HG03060 (cell line): ENCODE measurements around the gene GALNT17.

Experiments used
- ATAC-seq: cut with Tn5 transposase; IDR thresholded peaks from one replicate; pipeline ENCODE4 v1.9.1; 2021; ENCODE audit warnings: low read depth, moderate number of reproducible peaks; ENCODE audit not compliant: unreplicated experiment

Gene GALNT17

DNA sequence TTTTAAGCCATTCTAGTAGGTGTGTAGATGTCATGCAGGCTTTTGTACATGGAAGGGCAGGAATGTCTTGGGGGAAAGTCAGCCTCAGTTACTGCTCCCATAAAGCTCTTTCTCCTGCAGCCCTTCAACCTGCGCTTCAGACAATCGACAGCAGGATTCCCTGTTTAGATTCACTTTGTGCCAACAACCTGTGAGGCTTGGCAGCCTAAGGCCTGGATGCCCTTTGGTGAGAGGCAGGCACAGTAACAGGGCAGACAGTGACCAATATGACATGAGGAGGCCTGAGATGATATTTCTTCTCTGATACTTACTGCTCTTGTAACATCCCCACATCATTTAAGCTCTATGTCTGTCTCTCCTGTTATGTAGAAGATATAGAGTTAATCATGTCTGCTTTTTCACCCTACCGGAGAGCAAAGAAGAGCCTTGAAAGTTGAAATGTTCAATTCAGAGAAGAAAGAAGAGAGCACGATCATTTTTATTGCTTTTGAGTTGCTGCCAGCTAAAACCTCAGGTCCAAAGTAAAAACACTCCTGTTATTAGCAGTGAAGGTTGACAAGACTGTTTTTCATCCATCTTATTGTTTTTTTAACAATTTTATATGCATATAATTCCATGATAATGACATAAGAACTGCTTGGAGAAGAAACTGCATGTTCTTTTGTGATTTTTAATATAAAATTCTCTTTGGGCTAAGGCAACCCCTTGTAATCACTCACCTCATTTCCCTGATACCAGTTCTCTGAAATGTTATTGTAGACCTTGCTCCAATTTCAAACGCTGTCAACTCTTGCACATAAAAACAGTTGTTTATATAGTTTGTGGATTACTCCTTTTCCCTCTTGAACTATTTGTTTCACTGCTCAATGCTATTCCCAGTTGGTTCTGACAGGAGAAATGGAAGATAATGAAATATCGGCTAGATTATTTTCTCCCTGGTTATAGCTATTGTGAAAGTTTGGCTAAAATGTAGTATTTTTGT lies 140.9 kb downstream of the GALNT17 start:
- no peak for ATAC-seq

DNA sequence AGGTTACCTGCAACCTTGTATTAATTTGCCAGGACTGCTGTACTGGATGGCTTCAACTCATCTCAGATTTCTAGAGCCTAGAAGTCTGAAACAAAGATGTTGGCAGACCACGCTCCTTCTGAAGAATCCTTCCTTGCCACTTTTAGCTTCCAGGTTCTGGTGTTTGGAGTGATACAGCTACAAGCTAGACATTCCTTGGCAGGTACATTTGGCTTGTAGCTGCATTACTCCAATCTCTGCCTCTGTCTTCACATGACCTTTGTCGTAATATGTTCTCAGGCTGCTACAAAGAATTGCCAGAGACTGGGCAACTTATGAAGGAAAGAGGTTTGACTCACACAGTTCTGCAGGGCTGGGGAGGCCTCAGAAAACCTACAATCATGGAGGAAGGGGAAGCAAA lies 146.3 kb downstream of the GALNT17 start:
- ATAC-seq = no peak

DNA sequence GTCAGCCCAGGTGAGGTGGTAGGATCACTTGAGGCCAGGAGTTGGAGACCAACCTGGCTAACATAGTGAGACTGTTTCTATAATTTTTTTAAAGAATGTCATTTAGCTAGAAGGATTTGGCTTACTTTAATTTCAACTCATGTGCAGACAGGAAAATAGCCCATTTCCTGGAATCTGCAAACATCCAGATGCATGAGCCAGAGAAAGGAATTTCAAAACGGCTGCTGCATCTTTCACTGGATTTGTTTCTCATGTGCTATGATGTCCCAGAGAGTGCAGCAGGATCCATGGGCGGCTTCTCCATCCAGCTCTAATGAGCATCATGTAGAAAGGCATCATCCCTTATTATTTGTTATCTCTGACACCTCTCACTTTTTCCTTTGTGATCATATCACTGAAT lies 149.3 kb downstream of the GALNT17 start:
- no peak for ATAC-seq

DNA sequence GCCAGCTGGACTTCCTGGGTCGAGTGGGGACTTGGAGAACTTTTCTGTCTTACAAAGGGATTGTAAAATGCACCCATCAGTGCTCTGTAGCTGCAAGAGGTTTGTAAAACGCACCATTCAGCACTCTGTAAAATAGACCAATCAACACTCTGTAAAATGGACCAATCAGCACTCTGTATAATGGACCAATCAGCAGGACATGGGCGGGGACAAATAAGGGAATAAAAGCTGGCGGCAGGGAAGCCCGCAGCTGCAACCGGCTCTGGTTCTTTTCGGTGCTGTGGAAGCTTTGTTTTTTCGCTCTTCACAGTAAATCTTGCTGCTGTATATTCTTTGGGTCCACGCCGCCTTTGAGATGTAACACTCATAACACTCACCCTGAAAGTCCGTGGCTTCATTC lies 151.9 kb downstream of the GALNT17 start:
- no peak for ATAC-seq

DNA sequence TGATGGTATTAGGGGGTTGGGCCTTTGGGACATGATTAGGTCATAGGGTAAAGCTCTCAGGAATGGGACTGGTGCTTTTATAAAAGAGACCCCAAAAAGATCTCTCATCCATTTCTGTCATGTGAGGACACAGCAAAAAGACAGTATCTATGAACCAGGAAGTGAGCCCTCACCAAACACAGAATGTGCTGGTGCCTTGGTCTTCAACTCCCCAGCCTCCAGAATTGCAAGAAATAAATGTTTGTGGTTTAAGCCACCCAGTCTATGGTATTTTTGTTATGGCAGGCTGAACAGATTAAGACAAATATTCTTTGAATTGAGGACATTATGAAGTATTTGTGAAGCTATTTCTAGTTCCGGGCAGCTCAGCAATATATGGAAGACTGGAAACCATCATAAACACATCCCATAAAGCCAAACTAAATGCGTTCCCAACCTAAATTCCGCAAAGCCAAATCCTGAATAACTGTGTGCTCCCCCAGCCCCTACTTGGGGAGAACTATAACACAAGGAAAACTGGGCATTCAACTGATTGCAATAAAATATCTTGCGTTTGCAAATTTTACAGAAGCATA lies 153.7 kb downstream of the GALNT17 start:
- ATAC-seq = no peak

DNA sequence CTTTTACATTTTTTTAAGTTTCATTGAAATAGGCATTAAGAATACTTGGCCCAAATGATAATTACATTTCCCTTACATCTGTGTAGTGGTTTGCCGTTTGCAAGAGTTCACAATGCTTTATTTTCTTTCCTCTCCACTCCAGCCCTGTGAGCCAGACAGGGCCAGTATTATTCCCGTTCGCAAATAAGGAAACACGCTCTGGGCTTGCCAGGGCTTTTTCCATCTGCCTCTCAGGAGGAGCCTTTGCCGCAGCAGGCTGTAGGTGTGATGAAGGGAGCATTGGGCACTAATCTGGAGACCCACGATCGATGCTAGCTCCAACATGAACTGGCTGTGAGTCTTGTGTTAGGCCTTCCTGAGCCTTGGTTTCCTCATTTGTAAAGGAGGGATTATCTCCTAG lies 154.4 kb downstream of the GALNT17 start:
- no peak for ATAC-seq

DNA sequence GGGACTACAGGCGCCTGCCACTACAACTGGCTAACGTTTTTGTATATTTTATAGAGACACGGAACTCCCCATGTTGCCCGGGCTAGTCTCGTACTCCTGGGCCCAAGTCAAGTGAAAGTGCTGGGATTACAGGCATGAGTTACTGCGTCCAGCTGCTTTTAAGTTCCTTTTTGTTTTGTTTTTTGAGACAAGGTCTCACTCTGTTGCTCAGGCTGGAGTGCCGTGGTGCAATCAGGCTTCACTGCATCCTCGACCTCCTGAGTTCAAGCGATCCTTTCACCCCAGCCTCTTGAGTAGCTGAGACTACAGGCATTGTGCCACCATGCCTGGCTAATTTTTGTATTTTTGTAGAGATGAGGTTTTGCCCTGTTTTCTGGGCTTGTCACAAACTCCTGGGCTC lies 155.0 kb downstream of the GALNT17 start:
- no peak for ATAC-seq

DNA sequence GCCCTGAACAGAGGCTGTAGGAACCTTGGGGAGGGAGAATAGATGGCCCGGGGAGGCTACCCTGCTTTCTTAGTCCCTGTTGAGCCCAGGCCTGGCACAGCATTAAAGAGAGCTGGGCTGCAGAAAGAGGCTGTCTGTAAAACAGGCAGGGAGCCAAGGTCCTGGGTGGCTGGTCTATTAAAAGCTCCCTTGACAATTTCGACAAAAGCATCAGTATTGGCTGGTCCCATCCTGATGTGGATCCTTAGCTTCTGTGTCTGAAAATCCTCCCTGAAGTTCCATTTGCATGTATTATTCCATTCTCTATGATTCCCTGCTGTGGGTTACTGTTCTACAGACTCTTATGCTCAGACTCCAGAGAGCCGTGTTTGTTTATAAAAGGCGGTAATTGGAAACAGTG lies 158.5 kb downstream of the GALNT17 start:
- ATAC-seq = no peak

DNA sequence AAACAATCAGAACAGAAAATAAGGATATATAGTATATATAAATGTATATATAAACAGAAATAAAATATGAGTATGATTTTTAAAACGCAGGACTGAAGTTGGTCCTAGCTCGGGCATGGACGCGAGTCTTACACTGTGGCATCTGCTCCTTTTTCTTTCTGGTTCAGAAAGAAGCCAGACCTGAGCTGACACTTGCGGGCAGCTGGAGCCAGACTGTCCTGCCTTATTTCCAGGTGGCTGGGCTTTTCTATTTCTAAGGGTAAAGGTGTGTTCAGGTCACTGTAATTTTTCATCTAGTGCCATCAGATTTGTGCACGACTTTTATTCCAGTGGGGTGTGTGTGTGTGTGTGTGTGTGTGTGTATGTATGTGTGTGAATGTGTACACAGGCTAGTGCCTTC lies 166.4 kb downstream of the GALNT17 start:
- no peak for ATAC-seq

DNA sequence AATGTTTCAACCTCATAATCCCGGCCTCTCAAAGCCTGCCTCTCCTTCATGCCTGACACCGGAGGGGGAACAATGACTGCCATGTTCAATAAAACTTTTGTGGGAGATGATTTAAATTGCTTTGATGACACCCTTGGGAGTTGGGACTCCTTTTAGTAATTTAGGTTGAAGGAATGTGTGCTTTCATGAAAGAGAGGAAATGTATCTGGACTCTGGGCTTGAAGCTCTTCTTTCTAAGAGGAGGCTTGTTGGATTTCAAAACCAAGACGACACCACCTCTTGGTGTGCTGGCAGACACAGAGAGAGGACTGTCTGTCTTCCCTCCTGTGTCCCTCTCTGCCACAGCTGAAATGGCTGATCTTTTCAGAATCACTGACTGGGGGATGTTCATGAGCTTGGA lies 168.1 kb downstream of the GALNT17 start:
- ATAC-seq = no peak

DNA sequence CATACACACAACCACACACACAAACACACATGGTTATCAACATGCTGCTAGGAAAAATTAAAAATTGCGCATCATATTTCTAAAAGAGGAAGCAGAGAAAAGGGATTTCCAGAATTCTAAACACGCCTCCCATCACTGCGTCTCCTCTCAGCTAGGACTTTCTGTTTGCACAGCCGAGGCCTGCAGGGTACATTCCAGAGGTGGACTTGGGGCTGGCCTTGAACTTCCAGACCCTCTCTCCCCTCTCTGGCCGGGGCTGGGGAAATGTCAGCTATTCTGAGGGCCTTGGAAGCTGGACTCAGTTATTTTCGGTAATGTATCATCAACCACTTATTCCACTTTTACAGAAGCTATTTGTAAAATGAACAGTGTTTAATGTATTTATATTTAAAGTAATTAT lies 168.7 kb downstream of the GALNT17 start:
- no peak for ATAC-seq

DNA sequence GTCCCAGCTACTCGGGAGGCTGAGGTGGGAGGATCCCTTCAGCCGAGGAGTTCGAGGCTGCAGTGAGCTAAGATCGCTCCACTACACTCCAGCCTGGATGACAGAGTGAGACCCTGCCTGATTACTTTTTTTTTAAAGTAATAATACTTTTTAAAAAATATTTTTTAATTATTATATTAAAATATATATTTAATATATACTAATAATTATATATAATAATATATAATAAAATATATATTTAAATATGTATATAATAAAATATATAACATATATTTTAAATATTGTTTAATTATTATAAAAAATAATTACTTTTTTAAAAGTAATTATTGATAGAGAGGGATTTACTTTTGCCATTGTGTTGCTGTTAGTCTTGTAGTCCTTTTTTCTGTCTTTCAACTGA lies 169.2 kb downstream of the GALNT17 start:
- no peak for ATAC-seq

DNA sequence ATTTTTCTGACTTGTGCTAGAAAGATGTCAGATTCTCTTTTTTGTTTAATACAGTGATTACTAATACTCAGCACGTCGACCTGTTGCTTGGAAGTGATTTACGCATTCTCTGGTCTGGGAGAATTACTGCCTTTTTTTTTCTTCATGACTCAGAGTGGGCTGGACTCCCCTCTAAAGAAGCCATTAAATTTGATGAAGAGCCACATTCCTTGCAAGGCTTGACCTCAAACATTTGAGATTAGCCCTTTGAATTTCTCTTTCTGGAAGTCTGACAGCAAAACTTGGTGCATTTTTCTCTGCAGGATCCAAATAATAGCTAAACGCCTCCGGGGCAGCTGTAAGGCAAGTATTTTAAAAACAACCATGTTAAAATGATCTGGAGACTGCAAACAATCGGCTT lies 171.6 kb downstream of the GALNT17 start:
- no peak for ATAC-seq

DNA sequence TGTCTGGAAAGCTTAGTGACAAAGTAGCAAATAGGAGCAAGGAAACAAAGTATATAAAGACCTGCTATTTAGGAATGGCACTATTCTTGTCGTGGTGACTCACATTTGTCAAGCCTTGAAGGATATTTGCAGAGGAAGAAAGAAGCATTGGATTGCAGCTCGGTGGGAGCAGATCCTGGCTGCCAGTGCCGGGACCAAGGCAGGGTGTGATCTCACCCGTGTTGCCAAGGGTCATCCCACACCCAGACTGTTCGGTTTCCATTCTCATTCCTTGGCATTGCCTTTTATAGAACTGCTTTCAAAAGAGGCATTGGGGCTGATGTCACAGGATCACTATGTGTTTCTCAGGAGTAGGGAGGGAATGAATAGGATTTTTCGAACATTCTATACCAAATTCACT lies 176.2 kb downstream of the GALNT17 start:
- no peak for ATAC-seq

DNA sequence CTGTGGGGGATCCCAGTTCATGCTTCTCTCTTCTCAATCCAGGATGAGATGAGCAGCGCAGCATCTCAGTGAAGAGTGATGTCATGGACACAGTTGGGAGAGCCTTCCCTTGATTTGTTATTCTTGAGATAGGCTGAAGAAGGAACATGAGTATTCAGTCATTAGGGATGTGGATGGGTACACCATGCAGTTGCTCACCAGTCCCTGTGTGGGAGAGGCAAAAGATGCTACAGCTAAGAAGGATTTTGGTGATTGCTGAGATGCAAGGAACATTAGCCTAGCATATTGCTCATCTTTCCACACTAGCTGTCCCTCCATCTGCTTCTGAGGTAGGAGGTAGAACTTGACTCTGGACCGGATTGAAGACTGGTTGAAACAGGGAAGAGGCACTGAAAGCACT lies 179.6 kb downstream of the GALNT17 start:
- ATAC-seq = no peak

DNA sequence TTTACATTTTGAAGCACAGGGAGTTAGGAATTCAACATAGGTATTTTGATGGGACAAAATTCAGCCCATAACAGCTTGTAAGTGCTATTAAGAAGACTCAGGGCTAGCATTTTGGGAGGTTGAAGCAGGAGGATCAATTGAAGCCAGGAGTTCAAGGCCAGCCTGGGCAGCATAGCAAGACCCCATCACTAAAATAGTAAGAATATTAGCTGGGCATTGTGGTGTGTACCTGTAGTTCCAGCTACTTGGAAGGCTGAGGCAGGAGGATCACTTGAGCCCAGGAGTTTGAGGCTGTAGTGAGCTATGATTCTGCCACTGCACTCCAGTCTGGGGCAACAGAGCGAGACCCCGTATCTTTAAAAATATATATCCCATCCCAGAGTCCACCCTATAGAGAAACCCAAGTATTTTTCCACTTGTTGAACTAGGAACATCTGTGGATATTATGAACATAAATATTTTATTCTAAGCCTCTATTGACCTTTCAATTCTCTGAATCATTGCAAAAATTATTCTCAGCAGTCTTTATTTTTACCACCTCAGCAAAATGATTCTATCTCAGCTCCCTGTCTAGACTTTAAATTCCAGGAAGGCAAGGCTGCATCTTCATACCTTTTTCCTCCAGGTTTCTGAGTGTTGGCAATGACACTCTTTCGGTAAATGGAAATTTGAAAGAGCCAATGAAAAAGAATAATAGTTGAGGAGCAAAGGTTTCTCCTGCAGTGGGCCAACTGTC lies 181.0 kb downstream of the GALNT17 start:
- ATAC-seq = no peak

DNA sequence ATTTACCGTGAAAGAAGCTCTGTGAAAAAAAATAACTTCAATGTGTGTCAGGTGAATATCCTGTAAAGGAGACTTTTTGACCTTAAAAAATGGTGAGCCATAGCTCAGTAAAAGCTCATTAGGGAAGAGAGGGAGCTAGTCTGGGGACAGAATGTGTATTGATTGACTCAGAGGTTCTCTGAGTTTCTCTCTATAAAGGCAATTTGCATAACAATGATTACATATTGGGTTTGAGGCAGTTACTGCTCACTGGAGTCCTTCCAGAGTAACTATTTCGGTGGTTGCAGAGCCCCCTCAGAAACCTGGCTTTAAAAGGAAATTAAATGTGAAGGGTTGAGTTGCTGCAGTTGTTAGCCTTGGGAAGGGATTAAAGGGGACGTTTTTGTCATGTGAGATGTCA lies 181.6 kb downstream of the GALNT17 start:
- no peak for ATAC-seq

DNA sequence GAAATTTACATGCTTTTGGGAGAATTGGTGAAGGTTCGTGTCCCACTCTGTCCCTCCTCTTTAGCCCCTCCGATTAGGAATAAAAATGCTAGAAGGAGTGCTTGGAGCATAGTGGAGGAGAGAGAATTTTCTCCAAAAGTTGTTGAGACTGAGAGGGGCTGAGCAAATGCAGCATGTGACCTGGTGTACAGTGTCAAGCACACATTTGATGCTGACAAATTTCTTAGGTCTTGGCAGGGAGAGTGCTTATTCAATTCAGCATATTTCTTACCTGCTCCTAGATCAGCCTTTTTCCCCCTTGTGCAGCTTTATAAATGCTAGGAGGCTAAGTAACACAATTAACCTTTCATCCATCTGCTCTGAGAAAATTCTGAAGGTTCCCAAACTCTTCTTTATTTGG lies 189.0 kb downstream of the GALNT17 start:
- ATAC-seq = no peak

DNA sequence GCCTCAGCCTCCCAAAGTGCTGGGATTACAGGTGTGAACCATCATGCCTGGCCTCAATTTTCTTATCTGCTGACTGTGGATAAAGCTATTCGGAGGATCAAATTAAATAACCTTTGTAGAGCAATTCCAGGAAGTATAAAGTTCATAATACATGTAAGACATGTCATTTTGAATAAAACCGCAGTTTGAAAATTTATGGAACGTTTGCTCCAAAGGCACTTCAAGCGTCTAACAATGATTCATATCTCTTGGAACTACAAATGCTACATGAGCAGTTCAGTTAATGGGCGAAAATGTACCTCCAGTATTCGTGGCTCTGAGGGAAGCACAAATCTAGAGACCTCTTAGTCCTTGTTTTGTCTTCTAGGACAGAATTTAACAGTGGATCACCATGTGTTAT lies 190.3 kb downstream of the GALNT17 start:
- ATAC-seq = no peak

DNA sequence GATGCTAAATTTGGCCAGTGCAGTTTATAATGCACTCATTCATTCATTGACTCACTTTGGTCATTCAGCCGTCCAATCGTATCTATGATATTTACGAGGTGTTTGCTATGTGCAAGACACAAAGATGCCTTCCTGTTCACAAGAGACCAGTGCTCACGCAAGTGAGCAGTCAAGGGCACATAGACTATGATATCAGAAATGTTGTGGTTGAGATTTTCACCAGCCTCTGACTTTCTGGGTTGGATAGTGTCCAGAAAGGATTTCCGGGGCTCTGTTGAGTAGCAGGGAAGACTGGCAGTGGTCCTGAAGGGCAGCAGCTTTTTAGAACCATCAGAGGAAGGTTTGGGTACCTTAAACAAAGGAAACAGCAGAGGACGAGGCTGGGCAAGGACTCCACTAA lies 191.8 kb downstream of the GALNT17 start:
- ATAC-seq = no peak

DNA sequence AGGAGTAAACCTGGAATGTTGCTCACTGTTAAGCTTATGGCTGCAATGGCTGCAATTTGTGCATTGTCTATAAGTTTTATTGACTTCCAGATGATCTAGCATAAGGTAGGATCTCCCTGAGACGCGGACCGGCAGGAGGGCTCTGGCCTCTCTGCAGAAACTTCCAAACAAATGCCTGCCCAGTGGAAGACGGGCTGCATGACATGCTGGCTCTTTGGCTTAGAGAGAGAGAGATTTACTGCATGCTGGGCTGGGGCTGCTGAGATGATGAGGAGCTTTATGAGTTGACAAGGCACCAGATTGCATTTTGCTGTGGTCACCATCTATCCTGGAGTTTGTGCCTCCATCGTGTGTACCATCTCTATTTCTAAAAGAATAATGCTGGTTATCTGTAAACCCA lies 193.2 kb downstream of the GALNT17 start:
- ATAC-seq = no peak

DNA sequence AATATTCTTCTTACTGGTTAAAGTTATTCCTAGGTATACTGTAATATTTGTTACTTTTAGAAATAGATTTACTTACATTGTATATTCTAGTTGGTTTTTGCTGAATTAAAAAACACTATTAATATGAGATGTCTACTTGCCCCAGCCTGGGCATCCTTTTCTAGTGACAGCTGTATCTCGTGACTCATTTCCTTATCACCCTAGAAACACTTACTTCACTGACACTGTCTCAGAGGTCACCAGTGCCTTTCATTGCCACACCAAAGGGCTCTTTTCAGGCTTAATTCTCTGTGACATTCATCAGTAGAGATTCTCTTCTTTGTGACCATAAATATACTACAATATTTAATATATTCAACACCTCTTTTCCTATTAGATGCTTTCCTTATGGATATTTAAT lies 194.7 kb downstream of the GALNT17 start:
- ATAC-seq = no peak
